ENCODE results near the gene EEF2K. TPM values are rescaled to one million over a fixed set of nuclear protein-coding genes. Genes with fewer than 3 reads are reported as not detected.

The EEF2K gene
- total RNA-seq, 1 experiment from 2014 or later, result 31.0 TPM

DNA sequence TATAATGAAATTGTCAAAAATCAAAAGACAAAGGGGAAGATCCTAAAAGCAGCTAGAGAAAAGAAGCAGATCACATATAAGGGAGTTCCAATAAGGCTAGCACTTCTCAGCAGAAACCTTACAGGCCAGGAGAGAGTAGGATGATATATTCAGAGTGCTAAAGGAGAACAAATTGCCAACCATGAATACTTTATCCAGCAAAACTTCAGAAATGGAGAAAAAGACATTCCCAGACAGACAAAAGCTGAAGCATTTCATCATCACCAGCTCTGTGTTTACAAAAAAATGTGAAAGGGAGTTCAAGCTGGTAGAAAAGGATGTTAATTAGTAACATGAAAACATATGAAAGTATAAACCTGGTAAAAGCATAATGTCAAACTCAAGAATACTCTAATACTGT is 131.0 kb downstream of the EEF2K start (continued):
- TF ChIP-seq EGR1 (IDR thresholded peaks at IDR 0.05; ENCODE audit: low read depth) (no peak), YY1 (IDR thresholded peaks at IDR 0.05; ENCODE audit: extremely low read depth, insufficient replicate concordance, low read depth, low read length) (no peak), ZFX (IDR thresholded peaks at IDR 0.05) (no peak), CBX3 (IDR thresholded peaks at IDR 0.05; ENCODE audit: low read depth) (no peak), SP1 (IDR thresholded peaks at IDR 0.05; ENCODE audit: low read depth) (no peak), SIN3A (IDR thresholded peaks at IDR 0.05; ENCODE audit: low read depth) (no peak), EZH2 (IDR thresholded peaks at IDR 0.05) (no peak)
- TF ChIP-seq, protein P1, sequence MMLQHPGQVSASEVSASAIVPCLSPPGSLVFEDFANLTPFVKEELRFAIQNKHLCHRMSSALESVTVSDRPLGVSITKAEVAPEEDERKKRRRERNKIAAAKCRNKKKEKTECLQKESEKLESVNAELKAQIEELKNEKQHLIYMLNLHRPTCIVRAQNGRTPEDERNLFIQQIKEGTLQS (IDR thresholded peaks at IDR 0.05), result no peak

DNA sequence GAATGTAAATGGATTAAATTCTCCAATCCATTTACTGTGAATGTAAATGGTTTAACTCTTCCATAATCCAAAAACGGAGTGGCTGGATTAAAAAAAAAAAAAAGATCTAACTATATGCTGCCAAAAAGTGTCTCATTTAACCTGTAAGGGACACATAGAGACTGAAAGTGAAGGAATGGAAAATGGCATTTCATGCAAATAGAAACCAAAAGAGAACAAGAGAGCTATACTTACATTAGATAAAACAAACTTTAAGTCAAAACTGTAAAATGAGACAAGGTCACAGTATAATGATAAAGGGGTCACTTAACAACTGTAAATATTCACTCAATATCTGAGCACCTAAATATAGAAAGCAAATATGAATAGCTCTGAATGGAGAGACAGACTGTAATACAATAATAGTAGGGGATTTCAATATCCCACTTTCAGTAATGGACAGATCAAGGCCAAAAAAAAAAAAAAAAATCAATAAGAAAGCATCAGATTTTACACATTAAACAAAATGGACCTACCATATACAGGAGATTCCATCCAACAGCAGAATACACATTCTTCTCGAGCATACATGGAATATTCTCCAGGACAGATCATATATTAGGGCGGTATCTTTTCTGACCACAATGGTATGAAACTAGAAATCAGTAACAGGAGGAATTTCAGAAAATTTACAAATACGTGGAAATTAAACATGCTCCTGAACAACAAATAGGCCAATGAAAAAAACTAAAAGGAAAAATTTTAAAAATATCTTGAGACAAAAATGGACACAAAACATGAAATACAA is 132.0 kb downstream of the EEF2K start:
- Histone ChIP-seq H3K4me3 (replicated peaks in 1 of 2; ENCODE audit: low read depth in 1 of 2, low read length in 2 of 2) (no peak overlapping the region), H3K4me1 (ENCODE audit: control insufficient read depth in 1 of 2, insufficient read depth in 2 of 2, low read length in 2 of 2) (no peaks in the 10 kb centered on the region), H3K36me3 (ENCODE audit: control insufficient read depth in 1 of 2, insufficient read depth in 2 of 2, low read length in 2 of 2) (peaks cover 11 to 30% of the 10 kb centered on the region in 2 experiments; a peak in 3 of 4 replicates), H3K27me3 (ENCODE audit: insufficient read depth, low read length) (no peaks in the 10 kb centered on the region), H2AFZ (ENCODE audit: low read depth, low read length, poor library complexity, severe bottlenecking) (no peak overlapping the region), H3K27ac (ENCODE audit: low read depth, low read length) (no peak overlapping the region), H3K9me3 (ENCODE audit: control insufficient read depth in 1 of 2, insufficient read depth in 1 of 2, low read depth in 1 of 2, low read length in 2 of 2) (peaks cover 0 to 5% of the 10 kb centered on the region in 2 experiments; a peak in 1 of 4 replicates), H3K79me2 (ENCODE audit: insufficient read depth, low read length) (no peaks in the 10 kb centered on the region; the same call in 1 of the 2 replicates), H3K9ac (ENCODE audit: low read length) (no peak overlapping the region), H3K4me2 (ENCODE audit: low read length) (no peak overlapping the region), H4K20me1 (ENCODE audit: insufficient read depth) (no peaks in the 10 kb centered on the region), H3K9me2 (ENCODE audit: insufficient read depth) (no peaks in the 10 kb centered on the region)
- intact Hi-C loops (cut with micrococcal nuclease), result no loop called here
- CTCF ChIA-PET, result interaction anchor here (1.8 kb wide), 1 partner anchor 17 kb away, joined by 6 read pairs; no protein-coding TSS in a partner anchor
- TF ChIP-seq EGR1 (IDR thresholded peaks at IDR 0.05; ENCODE audit: low read depth), result no peak
- no peak for TF ChIP-seq CEBPB (IDR thresholded peaks at IDR 0.05; ENCODE audit: low read depth)
- TF ChIP-seq FOSL1 (IDR thresholded peaks at IDR 0.05; ENCODE audit: low read depth), result no peak
- RAD21 ChIA-PET (ENCODE audit: low non-redundant PET in 1 of 2, low total read pairs in 2 of 2, uncharacterized antibody in 2 of 2, unreplicated experiment in 2 of 2), result interaction anchor here in 1 of 2 experiments (0.7 kb wide), 1 partner anchor 15 kb away, joined by 3 read pairs; no protein-coding TSS in a partner anchor
- POLR2A ChIA-PET, result no interaction called here
- no peak for DNase-seq (ENCODE audit: low read depth, low spot score)
- no peak for ATAC-seq
- BruUV-seq (replicated peaks), result no TSS peak

Other genes starting within 250 kb of the EEF2K start
- gene PDZD9, start 205.2 kb upstream of the EEF2K start, total RNA-seq (2021; ENCODE audit: unreplicated experiment), result not detected
- 27.6 TPM for gene MOSMO, start 198.2 kb upstream of the EEF2K start, total RNA-seq (2021; ENCODE audit: unreplicated experiment)
- not detected for gene VWA3A, start 113.7 kb upstream of the EEF2K start, total RNA-seq (2021; ENCODE audit: unreplicated experiment)
- 0.27 TPM for gene SDR42E2, start 43.8 kb upstream of the EEF2K start, total RNA-seq (2021; ENCODE audit: unreplicated experiment)
- gene POLR3E, start 91.1 kb downstream of the EEF2K start, total RNA-seq (2021; ENCODE audit: unreplicated experiment), result 65.0 TPM
- gene CDR2, start 168.3 kb downstream of the EEF2K start, total RNA-seq (2021; ENCODE audit: unreplicated experiment), result 27.3 TPM